Panc1 (cell line): ENCODE data around the gene GLRX5.

ENCODE experiments used
- CTCF ChIP-seq: fragments of 450-650 bp; IDR thresholded peaks from 2 replicates; pipeline ENCODE4 v1.5.1; 2017; ENCODE audit warnings: mild to moderate bottlenecking
- REST ChIP-seq, 2 experiments: IDR thresholded peaks; 2 replicates each; pipeline ENCODE4 v1.6.1; 2011 to 2012; ENCODE audit warnings: low read depth in 2 of 2, control low read depth in 1 of 2, low read length in 1 of 2, mild to moderate bottlenecking in 1 of 2, moderate library complexity in 1 of 2; ENCODE audit not compliant: insufficient read depth in 1 of 2
- TCF7L2 ChIP-seq: IDR thresholded peaks from 2 replicates; pipeline ENCODE4 v1.6.1; 2011; ENCODE audit warnings: mild to moderate bottlenecking, low read depth, low read length, inconsistent platforms

- TF ChIP-seq CTCF, result no peak
- no peak for TF ChIP-seq REST (IDR thresholded peaks at IDR 0.05; ENCODE audit: insufficient read depth in 1 of 2, low read depth in 2 of 2, low read length in 1 of 2)
- TF ChIP-seq TCF7L2, result no peak
Measured at GRCh38 chr14:95495538-95496025, 39.3 kb upstream of the GLRX5 start.
